Sigmoid colon (tissue), 4 donors: ENCODE results near the gene SH3RF3.

Experiments used
- CTCF ChIP-seq, 4 experiments: fragments of 450-650 bp in 3 of 4; fragments of 200-600 bp in 1 of 4; IDR thresholded peaks; one replicate each; pipeline ENCODE4 v1.5.1; 2016 to 2019; ENCODE audit warnings: antibody characterized with exemption in 4 of 4, mild to moderate bottlenecking in 3 of 4, moderate library complexity in 2 of 4
- EP300 ChIP-seq, 4 donors: sonication (generic); formaldehyde crosslinking; IDR thresholded peaks; one replicate each; pipeline ENCODE4 v1.6.1; 2017; ENCODE audit warnings: antibody characterized with exemption in 4 of 4
- POLR2A ChIP-seq, 2 donors: fragments of 450-650 bp; IDR thresholded peaks; one replicate each; pipeline ENCODE4 v1.6.1; 2016; ENCODE audit warnings: antibody characterized with exemption in 2 of 2, mild to moderate bottlenecking in 2 of 2, moderate library complexity in 2 of 2
- POLR2AphosphoS5 ChIP-seq, 4 donors: sonication (generic); formaldehyde crosslinking; IDR thresholded peaks; one replicate each; pipeline ENCODE4 v1.6.1; 2017; ENCODE audit warnings: antibody characterized with exemption in 4 of 4

GRCh38 chr2:109481599-109481998 is 352.6 kb downstream of the SH3RF3 start:
- no peak for TF ChIP-seq POLR2A (IDR thresholded peaks at IDR 0.05)
- TF ChIP-seq CTCF (IDR thresholded peaks at IDR 0.05) = no peak
- TF ChIP-seq EP300 (IDR thresholded peaks at IDR 0.05) = no peak
- no peak for TF ChIP-seq POLR2AphosphoS5 (IDR thresholded peaks at IDR 0.05)
